Panc1 (cell line): Measurements from ENCODE around the gene CACNA2D4. TPM values are rescaled to one million over a fixed set of nuclear protein-coding genes. Genes with fewer than 3 reads are reported as not detected.

ENCODE experiments used
- ATAC-seq: fragments of 200-7000 bp; cut with Tn5 transposase; 2 replicates; pipeline ENCODE4 v1.9.1; 2020; ENCODE audit warnings: mild to moderate bottlenecking, moderate library complexity
- BruUV-seq: library from RNA; stranded (reverse); fragments of 400-500 nt; replicated peaks from 2 replicates; lab custom pipeline; 2021; lab: Mats Ljungman, UMichigan
- CTCF ChIA-PET: fragments of 300-600 bp; sonication (Branson Sonifier 250); formaldehyde crosslinking; loops from one replicate; lab custom pipeline; 2022; ENCODE audit warnings: antibody characterized with exemption; lab: Charles Lee
- POLR2A ChIA-PET: fragments of 300-600 bp; sonication (Branson Sonifier 250); formaldehyde crosslinking; loops from one replicate; lab custom pipeline; 2022; ENCODE audit warnings: antibody characterized with exemption; lab: Charles Lee
- DNase-seq: peaks from one replicate; pipeline ENCODE4 v3.0.0-alpha.2; 2010; ENCODE audit warnings: low read depth, low spot score
- H3K27ac ChIP-seq: 2 replicates; pipeline ENCODE4 v1.5.1; 2011; ENCODE audit warnings: mild to moderate bottlenecking, low read length, inconsistent platforms
- H3K27me3 ChIP-seq: fragments of 200-500 bp; sonication (Bioruptor generic); 2 replicates; pipeline ENCODE4 v1.6.0; 2014; ENCODE audit warnings: low read length, inconsistent platforms; ENCODE audit not compliant: control insufficient read depth, insufficient read depth
- H3K36me3 ChIP-seq: fragments of 200-500 bp; sonication (Bioruptor generic); 2 replicates; pipeline ENCODE4 v1.5.1; 2014; ENCODE audit warnings: inconsistent platforms, mild to moderate bottlenecking, low read length, moderate library complexity; ENCODE audit not compliant: control insufficient read depth, insufficient read depth
- H3K4me1 ChIP-seq: 2 replicates; pipeline ENCODE4 v1.5.1; 2011; ENCODE audit warnings: inconsistent platforms, mild to moderate bottlenecking, low read length, moderate library complexity; ENCODE audit not compliant: control insufficient read depth, insufficient read depth
- H3K4me3 ChIP-seq, 2 experiments: 2 replicates each; pipeline ENCODE4 v1.5.1; 2011 to 2012; ENCODE audit warnings: low read depth in 2 of 2, low read length in 2 of 2, mild to moderate bottlenecking in 2 of 2, inconsistent platforms in 1 of 2, moderate library complexity in 1 of 2
- H3K9me3 ChIP-seq: fragments of 200-500 bp; sonication (Bioruptor generic); 2 replicates; pipeline ENCODE4 v1.5.1; 2014; ENCODE audit warnings: low read depth, mild to moderate bottlenecking, inconsistent platforms, low read length, moderate library complexity; ENCODE audit not compliant: control insufficient read depth, insufficient read depth
- POLR2AphosphoS5 ChIP-seq: IDR thresholded peaks from 2 replicates; pipeline ENCODE4 v1.6.1; 2012; ENCODE audit warnings: mild to moderate bottlenecking, low read depth, low read length, moderate library complexity
- REST ChIP-seq, 2 experiments: IDR thresholded peaks; 2 replicates each; pipeline ENCODE4 v1.6.1; 2011 to 2012; ENCODE audit warnings: low read depth in 2 of 2, control low read depth in 1 of 2, low read length in 1 of 2, mild to moderate bottlenecking in 1 of 2, moderate library complexity in 1 of 2; ENCODE audit not compliant: insufficient read depth in 1 of 2
- SIN3A ChIP-seq: IDR thresholded peaks from 2 replicates; pipeline ENCODE4 v1.6.1; 2012; ENCODE audit warnings: low read depth, mild to moderate bottlenecking, low read length, moderate library complexity, borderline replicate concordance; ENCODE audit not compliant: insufficient read depth
- TCF7L2 ChIP-seq: IDR thresholded peaks from 2 replicates; pipeline ENCODE4 v1.6.1; 2011; ENCODE audit warnings: mild to moderate bottlenecking, low read depth, low read length, inconsistent platforms
- in situ Hi-C: cut with HindIII; loops from 2 replicates; pipeline ENCODE4 v1.10.0; 2016; ENCODE audit warnings: low sequenced_read_pairs, low pct_unique_long_range_greater_than_20kb
- intact Hi-C: fragments of 100-400 bp; cut with micrococcal nuclease; formaldehyde crosslinking; loops from one replicate; pipeline ENCODE4 v1.10.0; 2022; ENCODE audit not compliant: unreplicated experiment
- total RNA-seq: library from RNA; stranded (reverse); gene quantifications from one replicate; pipeline ENCODE4 v1.2.1, GENCODE V29; 2021; ENCODE audit not compliant: unreplicated experiment
- TF ChIP-seq, protein P1 (sequence below): fragments of 450-650 bp; IDR thresholded peaks from 2 replicates; pipeline ENCODE4 v1.5.1; 2017; ENCODE audit warnings: mild to moderate bottlenecking

CACNA2D4 gene
- total RNA-seq, 1 experiment from 2014 or later, result 0.15 TPM

DNA sequence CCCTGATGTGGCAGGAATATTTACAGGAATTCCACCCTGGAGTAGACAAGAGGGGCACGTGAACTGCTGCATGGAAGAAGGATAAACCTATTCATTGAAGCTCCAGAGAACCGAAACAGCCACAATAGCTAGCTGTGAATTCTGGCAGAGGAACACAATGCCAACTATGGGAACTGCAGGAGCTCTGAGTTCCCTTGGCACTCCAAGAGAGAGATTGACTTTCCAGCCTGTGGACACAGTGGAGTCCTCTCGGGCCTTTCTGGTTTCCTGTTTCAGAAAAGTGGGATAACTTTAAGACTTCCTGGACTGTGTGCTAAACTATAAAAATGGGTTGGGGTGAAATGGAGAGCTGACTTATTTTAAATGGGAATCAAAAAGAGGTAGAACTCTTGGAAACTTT is 11.9 kb downstream of the CACNA2D4 start:
- BruUV-seq, result no TSS peak
- Histone ChIP-seq H3K27ac (no peak overlapping the region), H3K27me3 (no peaks in the 10 kb centered on the region), H3K4me1 (no peaks in the 10 kb centered on the region), H3K4me3 (no peak overlapping the region), H3K36me3 (no peaks in the 10 kb centered on the region), H3K9me3 (peaks cover 4% of the 10 kb centered on the region; the same call in 1 of the 2 replicates)
- DNase-seq, result no peak
- TF ChIP-seq, protein P1, sequence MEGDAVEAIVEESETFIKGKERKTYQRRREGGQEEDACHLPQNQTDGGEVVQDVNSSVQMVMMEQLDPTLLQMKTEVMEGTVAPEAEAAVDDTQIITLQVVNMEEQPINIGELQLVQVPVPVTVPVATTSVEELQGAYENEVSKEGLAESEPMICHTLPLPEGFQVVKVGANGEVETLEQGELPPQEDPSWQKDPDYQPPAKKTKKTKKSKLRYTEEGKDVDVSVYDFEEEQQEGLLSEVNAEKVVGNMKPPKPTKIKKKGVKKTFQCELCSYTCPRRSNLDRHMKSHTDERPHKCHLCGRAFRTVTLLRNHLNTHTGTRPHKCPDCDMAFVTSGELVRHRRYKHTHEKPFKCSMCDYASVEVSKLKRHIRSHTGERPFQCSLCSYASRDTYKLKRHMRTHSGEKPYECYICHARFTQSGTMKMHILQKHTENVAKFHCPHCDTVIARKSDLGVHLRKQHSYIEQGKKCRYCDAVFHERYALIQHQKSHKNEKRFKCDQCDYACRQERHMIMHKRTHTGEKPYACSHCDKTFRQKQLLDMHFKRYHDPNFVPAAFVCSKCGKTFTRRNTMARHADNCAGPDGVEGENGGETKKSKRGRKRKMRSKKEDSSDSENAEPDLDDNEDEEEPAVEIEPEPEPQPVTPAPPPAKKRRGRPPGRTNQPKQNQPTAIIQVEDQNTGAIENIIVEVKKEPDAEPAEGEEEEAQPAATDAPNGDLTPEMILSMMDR, result no peak
- no peak for TF ChIP-seq POLR2AphosphoS5
- TF ChIP-seq SIN3A, result no peak
- no peak for TF ChIP-seq TCF7L2
- in situ Hi-C loops (no loop called here), intact Hi-C loops (no loop called here)
- CTCF ChIA-PET, result no interaction called here
- ATAC-seq, result no peak
- POLR2A ChIA-PET, result no interaction called here

DNA sequence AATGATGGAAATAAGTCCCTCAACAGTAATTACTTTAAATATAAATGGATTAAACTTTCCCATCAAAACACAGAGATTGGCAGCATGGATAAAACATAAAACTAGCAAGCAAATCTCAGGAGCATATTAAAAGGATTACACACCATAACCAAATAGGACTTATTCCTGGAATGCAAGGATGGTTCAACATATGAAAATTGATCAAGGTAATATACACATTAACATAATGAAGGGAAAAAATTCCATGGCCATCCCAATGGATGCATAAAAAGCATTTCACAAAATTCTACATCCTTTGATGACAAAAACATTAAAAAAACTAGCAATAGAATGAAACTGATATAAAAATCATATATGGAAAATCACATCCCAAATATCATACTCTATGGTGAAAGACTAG is 13.6 kb downstream of the CACNA2D4 start:
- DNase-seq (no peak), ATAC-seq (no peak)
- in situ Hi-C loops, result no loop called here
- ChIA-PET POLR2A (no interaction called here), CTCF (no interaction called here)
- no TSS peak for BruUV-seq
- no peaks in the 10 kb centered on the region for H3K36me3 ChIP-seq
- TF ChIP-seq POLR2AphosphoS5, result no peak
- no peak for TF ChIP-seq REST (IDR thresholded peaks at IDR 0.05; ENCODE audit: insufficient read depth in 1 of 2, low read depth in 2 of 2, low read length in 1 of 2)
- TF ChIP-seq SIN3A, result no peak
- no peak for TF ChIP-seq TCF7L2
- TF ChIP-seq, protein P1, result no peak
- H3K4me1 ChIP-seq, result no peaks in the 10 kb centered on the region
- intact Hi-C loops, result no loop called here
- no peaks in the 10 kb centered on the region for H3K27me3 ChIP-seq
- peaks cover 4% of the 10 kb centered on the region; the same call in 1 of the 2 replicates for H3K9me3 ChIP-seq
- H3K27ac ChIP-seq, result no peak overlapping the region
- no peak overlapping the region for H3K4me3 ChIP-seq
